GM23248 (cell line): ENCODE data around the gene MRPL57.

Experiments
- EZH2 ChIP-seq: fragments of 200-600 bp; sonication (generic); IDR thresholded peaks from 2 replicates; pipeline ENCODE4 v1.6.1; 2018; ENCODE audit warnings: antibody characterized with exemption, mild to moderate bottlenecking; ENCODE audit not compliant: insufficient read depth, poor library complexity, severe bottlenecking
- EZH2phosphoT487 ChIP-seq: fragments of 200-600 bp; sonication (generic); IDR thresholded peaks from 2 replicates; pipeline ENCODE4 v1.6.1; 2018; ENCODE audit warnings: antibody characterized with exemption, moderate library complexity, mild to moderate bottlenecking, low read depth; ENCODE audit not compliant: insufficient read depth

GRCh38 chr13:21175656-21176214 is 723 bp upstream of the MRPL57 start:
- TF ChIP-seq EZH2 (no peak), EZH2phosphoT487 (no peak)
